HG02678 (cell line): ENCODE measurements around the gene KLHL28.
A peak's percentile ranks its signal among the peaks of the same experiment; 100 is the strongest.
"Not testable (repeated sequence)": the region's sequence is repeated elsewhere in the genome, so short reads cannot be mapped to it uniquely, and the experiment has no call there.

Experiments used
- ATAC-seq: cut with Tn5 transposase; IDR thresholded peaks from one replicate; pipeline ENCODE4 v1.9.1; 2021; ENCODE audit warnings: mild to moderate bottlenecking, moderate library complexity; ENCODE audit not compliant: unreplicated experiment

The KLHL28 gene

DNA sequence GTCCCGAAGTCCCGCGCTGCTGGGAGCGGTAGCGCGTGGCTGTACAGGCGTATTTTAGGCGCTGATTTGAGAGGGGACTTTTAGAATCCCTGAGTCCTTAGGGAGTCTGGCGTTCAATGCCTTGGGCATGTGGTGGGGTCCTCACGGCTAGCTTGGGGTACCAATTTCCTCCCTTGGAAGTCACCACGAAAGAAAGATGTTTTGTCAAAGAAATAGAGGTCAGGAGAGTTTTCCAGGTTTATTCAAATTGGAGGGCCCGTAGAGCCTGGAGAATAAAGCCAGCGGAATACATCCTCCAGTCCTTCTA lies 63.9 kb downstream of the KLHL28 start:
- ATAC-seq: no peak

DNA sequence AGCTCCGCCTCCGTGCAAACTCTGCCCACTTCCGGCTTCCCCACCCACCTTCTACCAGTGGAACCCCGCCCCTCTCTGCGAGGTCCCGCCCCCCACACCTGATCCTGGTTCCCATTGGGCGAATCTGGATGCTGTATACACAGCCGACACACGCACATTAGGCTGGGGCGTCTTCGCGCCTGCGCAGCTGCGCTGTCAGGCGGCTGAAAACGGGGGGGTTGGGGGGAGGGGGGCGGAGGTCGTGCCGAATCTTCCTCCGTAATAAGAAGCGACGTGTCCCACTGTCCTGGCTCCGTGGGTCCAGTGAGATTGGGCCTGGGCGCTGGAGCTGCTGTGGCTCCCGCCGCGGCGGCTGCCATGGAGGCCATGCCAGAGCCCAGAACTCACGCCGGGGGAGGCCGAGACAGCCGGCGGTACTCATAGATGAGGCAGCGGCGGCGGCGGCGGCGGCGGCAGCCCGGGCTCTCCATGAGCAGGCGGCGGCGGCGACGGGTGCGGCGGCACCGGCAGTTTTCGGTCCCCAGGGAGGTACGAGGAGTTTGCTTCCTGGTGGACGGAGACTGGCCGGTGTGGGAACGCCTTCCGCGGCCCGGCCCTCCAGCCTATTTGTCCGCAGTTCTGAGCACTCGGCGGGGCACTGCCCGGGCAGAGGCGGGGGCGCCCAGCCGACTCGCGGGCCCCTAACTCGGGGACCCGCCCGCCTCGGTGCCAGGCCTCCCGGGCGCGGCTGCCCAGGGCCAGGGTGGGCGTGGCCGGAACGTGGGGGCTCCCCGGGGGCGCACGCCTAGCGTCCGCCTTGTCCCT lies 64.5 kb downstream of the KLHL28 start:
- ATAC-seq: peak; percentile 89

DNA sequence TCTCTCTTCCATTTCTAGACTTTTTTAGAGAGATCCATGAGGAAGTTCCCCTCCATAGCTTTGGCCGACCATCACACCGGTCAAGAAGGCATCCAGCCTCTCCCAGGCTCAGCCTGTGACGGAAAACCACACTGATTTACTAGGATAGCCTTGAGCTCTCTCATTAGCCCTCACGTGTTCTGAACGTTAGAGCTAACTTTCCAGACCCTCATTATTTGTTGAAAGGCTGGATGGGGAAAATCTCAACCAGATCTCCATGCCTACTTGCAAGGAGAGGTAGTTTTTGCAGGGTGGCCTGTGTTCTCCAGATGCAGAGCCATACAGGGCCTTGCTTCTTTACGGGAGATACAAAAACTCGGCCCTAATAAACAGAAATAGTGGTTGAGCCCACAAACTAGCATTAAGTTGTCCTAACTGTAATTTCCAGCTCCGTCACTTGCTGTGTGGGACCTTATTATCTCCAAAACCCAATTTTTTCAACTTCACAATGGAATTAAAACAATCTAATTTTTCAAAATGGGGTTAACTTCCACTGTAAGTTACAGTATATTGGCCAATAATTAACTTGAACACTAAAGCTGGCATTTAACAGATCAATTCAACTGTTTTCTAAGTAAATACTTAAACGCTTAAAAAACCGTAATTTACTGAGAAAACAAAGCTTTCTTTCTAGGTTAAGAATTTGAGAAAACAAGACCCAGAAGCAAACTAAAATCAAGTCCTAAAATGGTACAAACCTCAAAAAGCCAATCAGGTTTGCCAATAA lies 65.3 kb downstream of the KLHL28 start:
- ATAC-seq: peak; percentile 0

DNA sequence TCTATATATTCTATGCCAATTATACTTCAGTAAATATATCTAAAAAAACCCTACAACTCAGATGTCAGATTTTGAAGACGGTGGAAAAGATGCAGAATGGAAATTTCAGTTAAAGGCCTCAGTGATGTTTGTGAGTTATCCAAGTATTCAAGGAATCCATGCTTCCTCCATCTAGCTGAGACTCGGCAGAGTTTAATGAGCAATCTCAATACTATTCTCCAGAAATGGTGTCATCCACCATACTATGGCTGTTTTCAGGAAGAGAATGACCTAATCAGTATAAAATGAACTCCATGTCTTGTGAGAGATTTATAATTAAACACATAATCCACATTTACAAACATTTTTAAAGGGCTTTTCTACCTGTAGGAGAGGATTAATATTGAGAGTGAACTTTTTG lies 66.0 kb downstream of the KLHL28 start:
- ATAC-seq: no peak

DNA sequence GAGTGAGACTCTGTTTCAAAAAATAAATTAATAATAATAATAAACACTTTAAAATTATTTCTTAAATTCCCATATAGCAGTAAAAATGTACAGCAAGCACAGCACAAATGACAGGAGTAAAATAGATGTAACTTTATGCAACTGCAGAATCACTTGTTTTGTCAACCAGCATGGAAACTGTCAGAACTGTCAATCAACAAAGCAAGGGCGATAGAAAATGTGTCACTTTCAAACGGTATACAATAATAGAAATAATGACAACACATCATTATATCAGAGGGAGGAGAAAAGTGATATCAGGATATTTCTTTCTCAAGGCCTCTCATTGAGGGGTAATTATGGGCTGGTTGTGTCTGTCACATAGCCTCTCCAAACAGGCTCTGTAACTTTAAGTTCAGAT lies 68.2 kb downstream of the KLHL28 start:
- ATAC-seq: no peak

DNA sequence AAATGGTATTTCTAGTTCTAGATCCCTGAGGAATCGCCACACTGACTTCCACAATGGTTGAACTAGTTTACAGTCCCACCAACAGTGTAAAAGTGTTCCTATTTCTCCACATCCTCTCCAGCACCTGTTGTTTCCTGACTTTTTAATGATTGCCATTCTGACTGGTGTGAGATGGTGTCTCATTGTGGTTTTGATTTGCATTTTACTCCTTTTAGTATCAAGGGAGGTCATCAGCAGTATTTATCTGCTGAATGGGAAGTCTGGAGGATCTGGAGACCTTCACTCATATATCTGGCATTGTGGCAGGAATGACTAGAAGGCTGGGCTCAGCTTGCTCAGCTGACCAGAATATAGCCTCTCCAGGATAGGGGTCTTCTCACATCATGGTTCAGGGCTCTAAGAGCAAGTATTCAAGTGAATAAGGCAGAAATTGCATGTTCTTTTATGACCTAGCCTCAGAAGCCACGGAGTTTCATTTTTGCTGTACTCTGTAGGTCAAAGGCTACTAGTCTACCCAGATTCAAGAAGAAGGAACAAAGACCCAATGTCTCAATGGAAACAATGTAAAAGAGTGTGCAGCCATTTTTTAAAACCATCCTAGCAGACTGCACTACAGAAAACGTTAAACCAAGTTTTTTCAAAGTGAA lies 69.9 kb downstream of the KLHL28 start:
- ATAC-seq: not testable (repeated sequence)

DNA sequence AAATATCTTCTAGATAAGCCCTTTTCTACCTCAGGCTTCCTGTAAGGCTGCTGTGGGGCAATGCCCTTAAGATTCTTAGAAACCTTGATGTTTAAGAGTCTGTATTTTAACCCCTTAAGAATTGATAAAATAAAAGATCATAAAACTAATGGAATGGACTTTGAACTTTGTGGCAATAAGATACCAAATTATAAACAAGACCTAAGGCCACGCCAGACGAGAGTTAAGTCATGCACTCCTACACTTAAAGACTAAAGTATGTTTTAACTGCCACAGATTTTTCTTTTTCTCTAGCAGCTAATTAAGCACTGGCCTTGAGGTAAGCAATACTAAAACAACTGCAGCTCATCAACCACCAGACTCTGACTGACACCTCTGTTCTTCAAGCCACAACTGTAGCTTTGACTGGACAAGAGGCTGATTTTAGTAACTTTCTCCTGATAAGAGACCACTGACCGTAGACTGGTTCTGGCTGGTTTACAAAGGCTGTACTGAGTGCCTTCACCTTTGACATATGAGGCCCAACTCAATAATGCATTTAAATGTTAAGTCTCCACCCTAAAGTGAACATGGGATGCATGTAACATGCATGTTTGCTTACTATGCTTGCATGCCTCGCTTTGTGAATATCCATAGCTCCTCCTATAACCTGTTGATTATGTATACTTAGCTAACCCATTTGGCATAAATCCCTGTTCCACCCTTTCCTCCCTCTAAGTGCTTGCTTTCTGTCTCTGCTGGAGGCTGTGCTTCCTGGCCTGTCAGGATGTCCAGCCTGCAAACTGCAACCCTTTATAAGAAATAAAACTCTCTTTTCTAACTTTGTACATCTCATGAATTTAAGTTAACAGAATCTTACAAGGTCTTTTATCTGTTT lies 71.9 kb downstream of the KLHL28 start:
- ATAC-seq: no peak

DNA sequence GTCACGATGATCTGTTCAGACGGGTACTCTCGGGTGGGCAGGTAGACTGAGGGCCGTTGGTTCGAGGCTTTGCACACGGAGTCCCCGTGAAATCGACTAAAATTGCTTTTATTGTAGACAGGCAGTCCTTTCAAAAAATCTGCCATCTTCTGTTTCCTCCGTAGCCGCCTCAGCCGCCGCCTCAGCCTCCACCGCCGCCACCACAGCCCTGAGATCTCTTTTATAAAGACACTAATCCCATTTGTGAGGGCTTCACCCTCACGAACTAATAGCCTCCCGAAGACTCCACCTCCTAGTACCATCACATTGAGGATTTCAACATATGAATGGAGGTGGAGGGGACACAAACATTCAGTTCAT lies 74.2 kb downstream of the KLHL28 start:
- ATAC-seq: no peak

DNA sequence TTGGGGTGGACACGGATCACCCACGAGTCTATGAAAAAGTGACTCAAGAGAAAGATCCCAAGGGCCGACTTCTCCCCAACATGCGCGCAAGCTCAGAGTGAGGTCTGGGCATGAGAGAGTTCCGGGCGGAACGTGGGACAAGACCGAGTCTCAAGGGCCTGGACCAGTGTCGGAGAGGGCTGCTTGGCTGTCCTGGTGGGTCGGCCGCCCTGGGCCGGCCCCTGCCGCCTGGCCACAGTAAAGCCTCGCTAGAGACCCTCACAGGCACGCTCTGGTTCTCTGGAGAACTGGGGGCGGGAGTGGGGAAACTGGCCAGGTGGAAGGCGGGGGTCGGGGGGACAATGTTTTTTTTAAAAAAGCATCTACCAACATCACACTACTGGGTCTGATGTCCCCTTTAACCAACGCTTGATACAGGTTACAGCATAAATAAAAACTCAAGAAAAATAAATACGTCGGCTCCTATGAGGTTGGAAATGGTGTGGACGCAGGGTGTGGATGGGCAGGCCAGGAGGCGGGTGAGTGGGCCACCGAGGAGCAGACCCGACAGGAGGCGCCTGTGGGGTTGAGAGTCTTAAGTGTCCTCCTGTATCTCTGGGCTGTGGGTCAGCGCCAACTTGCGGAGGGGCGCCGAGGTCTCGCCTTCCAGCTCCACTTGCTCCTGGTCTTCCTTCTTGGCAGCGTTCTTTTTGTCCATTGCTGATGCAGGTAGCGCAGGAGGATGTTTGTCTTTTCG lies 74.7 kb downstream of the KLHL28 start:
- no peak for ATAC-seq

DNA sequence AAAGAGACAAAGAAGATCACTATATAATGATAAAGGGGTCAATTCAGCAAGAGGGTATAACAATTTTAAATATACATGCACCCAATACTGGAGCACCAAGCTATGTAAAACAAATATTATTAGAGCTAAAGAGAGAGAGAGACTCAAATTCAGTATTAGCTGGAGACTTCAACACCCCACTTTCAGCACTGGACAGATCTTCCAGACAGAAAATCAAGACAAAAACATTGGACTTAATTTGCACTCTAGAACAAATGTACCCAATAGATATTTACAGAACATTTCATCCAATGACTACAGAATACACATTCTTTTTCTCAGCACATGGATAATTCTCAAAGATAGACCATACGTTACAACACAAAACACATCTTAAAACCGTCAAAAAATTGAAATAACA lies 81.0 kb downstream of the KLHL28 start:
- ATAC-seq: no peak
